ENCODE measurements around the gene CCDC57. TPM values are rescaled to one million over a fixed set of nuclear protein-coding genes. Genes with fewer than 3 reads are reported as not detected.

Gene CCDC57
- total RNA-seq, 1 experiment from 2014 or later = 140 TPM

DNA sequence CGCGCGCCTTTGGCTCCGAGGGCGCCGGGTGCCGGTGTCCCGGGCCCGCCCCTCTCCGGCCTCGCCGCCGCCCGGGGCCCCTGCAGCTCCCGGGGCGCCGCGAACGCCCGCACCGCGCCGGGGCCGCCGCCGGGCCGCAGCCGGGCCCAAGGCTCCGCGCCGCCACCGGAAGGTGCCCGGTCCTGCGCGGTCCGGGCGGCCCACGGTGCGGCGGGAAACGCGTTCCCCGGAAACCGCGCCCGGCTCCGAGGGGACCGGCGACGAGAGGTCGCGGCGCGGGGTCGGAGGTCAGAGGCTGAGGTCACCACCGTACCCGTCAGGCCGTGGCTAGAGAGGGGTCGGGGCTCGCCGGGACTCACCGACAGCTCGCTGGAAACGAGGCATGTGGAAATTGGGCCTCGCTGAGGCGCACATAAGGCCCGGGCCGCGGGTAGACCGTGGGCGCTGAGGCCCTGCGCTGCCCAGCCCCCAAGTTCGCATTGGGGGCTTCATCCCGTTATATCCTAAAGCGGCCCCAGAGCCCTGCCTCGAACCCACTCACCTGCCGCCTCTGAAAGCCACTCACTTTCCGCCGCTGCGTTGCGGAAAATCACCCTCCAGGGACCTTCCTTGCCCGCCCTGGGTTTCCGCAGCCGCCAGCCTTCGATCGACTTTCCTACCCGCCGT is 146.9 kb downstream of the CCDC57 start, which contains the start of gene DUS1L:
TSS of gene DUS1L (minus strand) at position 167 of the 666 bp plus-strand sequence. CDS start 745 bp downstream, outside the sequence.
- Histone ChIP-seq H3F3A (ENCODE audit: insufficient read depth, low read depth) (no peaks in the 10 kb centered on the region), H3K9me2 (ENCODE audit: insufficient read depth) (no peaks in the 10 kb centered on the region), H3K4me2 (peak within 1 kb of the TSS; percentile 89), H3K27ac (no peak within 1 kb of the TSS), H3K4me3 (peak within 1 kb of the TSS; percentile 71), H3K79me2 (ENCODE audit: low read depth) (peaks cover 17% of the 10 kb centered on the region; the same call in 1 of the 2 replicates), H2AFZ (peak within 1 kb of the TSS; percentile 92), H3K4me1 (replicated peaks; ENCODE audit: insufficient read depth) (peaks cover 9% of the 10 kb centered on the region; the same call in 1 of the 2 replicates), H3K27me3 (ENCODE audit: insufficient read depth, low read depth) (no peaks in the 10 kb centered on the region), H3K9me3 (ENCODE audit: insufficient read depth, low read depth) (no peaks in the 10 kb centered on the region), H4K20me1 (ENCODE audit: insufficient read depth) (no peaks in the 10 kb centered on the region), H3K36me3 (ENCODE audit: low read depth) (no peaks in the 10 kb centered on the region)
- peak in 1 of 2 experiments; percentile 54 for DNase-seq
- POLR2A ChIA-PET (ENCODE audit: unreplicated experiment) = interaction anchor here (1.2 kb wide), 1 partner anchor 28 kb away, joined by 5 read pairs; the partner anchor contains the start of gene DCXR
- intact Hi-C loops (cut with micrococcal nuclease; ENCODE audit: unreplicated experiment) = no loop called here
- BruUV-seq (replicated peaks) = no TSS peak
- CTCF ChIA-PET = interaction anchor here (0.6 kb wide), 2 partner anchors 28 to 105 kb away, joined by 3 read pairs; partner anchors contain the start of gene DCXR
- no peak for TF ChIP-seq CTCF (conservative IDR thresholded peaks at IDR 0.05)
- no peak for TF ChIP-seq EZH2 (IDR thresholded peaks at IDR 0.05; ENCODE audit: low read depth)

GRCh38 chr17:82065193-82065637 is 147.4 kb downstream of the CCDC57 start:
- Histone ChIP-seq H3K4me3 (peak overlapping the region; percentile 71), H4K20me1 (ENCODE audit: insufficient read depth) (no peaks in the 10 kb centered on the region), H3K4me2 (peak overlapping the region; percentile 89), H3K79me2 (ENCODE audit: low read depth) (peaks cover 17% of the 10 kb centered on the region; the same call in 1 of the 2 replicates), H3K27me3 (ENCODE audit: insufficient read depth, low read depth) (no peaks in the 10 kb centered on the region), H3F3A (ENCODE audit: insufficient read depth, low read depth) (no peaks in the 10 kb centered on the region), H3K4me1 (replicated peaks; ENCODE audit: insufficient read depth) (peaks cover 9% of the 10 kb centered on the region; the same call in 1 of the 2 replicates), H3K9me2 (ENCODE audit: insufficient read depth) (no peaks in the 10 kb centered on the region), H3K27ac (no peak overlapping the region), H3K36me3 (ENCODE audit: low read depth) (no peaks in the 10 kb centered on the region), H3K9me3 (ENCODE audit: insufficient read depth, low read depth) (no peaks in the 10 kb centered on the region), H2AFZ (peak overlapping the region; percentile 64; the same call in 1 of the 2 replicates)
- intact Hi-C loops (cut with micrococcal nuclease; ENCODE audit: unreplicated experiment) = no loop called here
- DNase-seq = no peak
- TF ChIP-seq EZH2 (IDR thresholded peaks at IDR 0.05; ENCODE audit: low read depth) = no peak
- TF ChIP-seq CTCF (conservative IDR thresholded peaks at IDR 0.05) = no peak
- POLR2A ChIA-PET (ENCODE audit: unreplicated experiment) = interaction anchor here (1.2 kb wide), 1 partner anchor 27 kb away, joined by 5 read pairs; the partner anchor contains the start of gene DCXR
- no TSS peak for BruUV-seq (replicated peaks)
- CTCF ChIA-PET = interaction anchor here (0.6 kb wide), 2 partner anchors 28 to 105 kb away, joined by 3 read pairs; partner anchors contain the start of gene DCXR

DNA sequence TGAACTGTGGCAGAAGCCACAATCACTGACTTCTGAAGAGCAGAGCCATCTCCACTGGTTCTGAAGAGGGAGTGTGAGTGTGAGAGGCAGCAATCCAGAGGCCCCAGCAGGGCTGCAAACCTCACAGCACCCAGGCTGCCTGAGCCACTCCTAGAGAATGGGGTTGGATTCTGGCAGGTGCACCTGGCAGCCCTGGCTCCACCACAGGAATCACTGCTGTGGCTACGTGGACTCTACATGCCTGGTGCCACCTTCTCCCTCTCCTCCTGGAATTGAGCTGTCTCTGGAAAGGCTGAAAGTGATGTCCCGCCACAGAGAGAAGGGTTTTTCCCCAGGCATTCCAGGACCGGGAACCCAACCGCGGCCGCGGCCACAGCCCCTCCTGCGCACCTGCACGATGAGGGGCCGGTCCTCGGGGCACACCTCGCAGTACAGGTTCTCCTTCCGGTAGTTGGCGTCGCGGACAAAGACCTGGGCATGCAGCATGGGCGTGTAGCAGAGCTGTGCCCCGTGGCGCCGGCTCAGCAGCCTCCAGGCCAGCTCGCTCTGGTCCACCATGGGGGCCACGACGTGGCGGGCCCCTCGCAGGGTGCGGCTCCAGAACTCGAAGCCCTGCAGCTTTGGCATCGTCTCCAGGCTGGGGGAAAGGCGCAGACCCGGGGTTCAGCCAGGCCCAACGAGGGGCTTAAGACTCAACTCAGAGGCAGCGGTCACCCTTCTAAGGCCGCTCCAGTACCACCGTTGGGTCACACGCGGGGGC is 148.0 kb downstream of the CCDC57 start:
- TF ChIP-seq EZH2 (IDR thresholded peaks at IDR 0.05; ENCODE audit: low read depth) (no peak), CTCF (conservative IDR thresholded peaks at IDR 0.05) (no peak)
- Histone ChIP-seq H3F3A (ENCODE audit: insufficient read depth, low read depth) (no peaks in the 10 kb centered on the region), H4K20me1 (ENCODE audit: insufficient read depth) (no peaks in the 10 kb centered on the region), H3K9me2 (ENCODE audit: insufficient read depth) (no peaks in the 10 kb centered on the region), H3K4me3 (peak overlapping the region; percentile 71), H3K36me3 (ENCODE audit: low read depth) (no peaks in the 10 kb centered on the region), H3K79me2 (ENCODE audit: low read depth) (peaks cover 17% of the 10 kb centered on the region; the same call in 1 of the 2 replicates), H3K4me2 (peak overlapping the region; percentile 89), H3K27me3 (ENCODE audit: insufficient read depth, low read depth) (no peaks in the 10 kb centered on the region), H2AFZ (peak overlapping the region; percentile 64; the same call in 1 of the 2 replicates), H3K4me1 (replicated peaks; ENCODE audit: insufficient read depth) (peaks cover 9% of the 10 kb centered on the region; the same call in 1 of the 2 replicates), H3K27ac (no peak overlapping the region), H3K9me3 (ENCODE audit: insufficient read depth, low read depth) (no peaks in the 10 kb centered on the region)
- ChIA-PET CTCF (interaction anchor here (0.9 kb wide), 1 partner anchor 27 kb away, joined by 3 read pairs; the partner anchor contains the start of gene DCXR), POLR2A (ENCODE audit: unreplicated experiment) (interaction anchor here (0.7 to 1.2 kb wide), 2 partner anchors 27 to 177 kb away, joined by 3 to 5 read pairs; partner anchors contain the start of gene DCXR)
- BruUV-seq (replicated peaks) = TSS peak; percentile 42
- peak; percentile 38 to 73 for DNase-seq
- intact Hi-C loops (cut with micrococcal nuclease; ENCODE audit: unreplicated experiment) = no loop called here

Measured in PC-9 (cell line).